Epithelial cell of prostate (primary cell): ENCODE measurements around the gene EPAS1.
A peak's percentile ranks its signal among the peaks of the same experiment; 100 is the strongest.
"Not testable (repeated sequence)": the region's sequence is repeated elsewhere in the genome, so short reads cannot be mapped to it uniquely, and the experiment has no call there.

ENCODE experiments used
- DNase-seq: peaks from one replicate; pipeline ENCODE4 v3.0.0-alpha.2; 2011; ENCODE audit warnings: low read depth, low spot score
- H3K27ac ChIP-seq: fragments of 450-650 bp; 2 replicates; pipeline ENCODE4 v1.5.1; 2017; ENCODE audit warnings: mild to moderate bottlenecking

Gene EPAS1

DNA sequence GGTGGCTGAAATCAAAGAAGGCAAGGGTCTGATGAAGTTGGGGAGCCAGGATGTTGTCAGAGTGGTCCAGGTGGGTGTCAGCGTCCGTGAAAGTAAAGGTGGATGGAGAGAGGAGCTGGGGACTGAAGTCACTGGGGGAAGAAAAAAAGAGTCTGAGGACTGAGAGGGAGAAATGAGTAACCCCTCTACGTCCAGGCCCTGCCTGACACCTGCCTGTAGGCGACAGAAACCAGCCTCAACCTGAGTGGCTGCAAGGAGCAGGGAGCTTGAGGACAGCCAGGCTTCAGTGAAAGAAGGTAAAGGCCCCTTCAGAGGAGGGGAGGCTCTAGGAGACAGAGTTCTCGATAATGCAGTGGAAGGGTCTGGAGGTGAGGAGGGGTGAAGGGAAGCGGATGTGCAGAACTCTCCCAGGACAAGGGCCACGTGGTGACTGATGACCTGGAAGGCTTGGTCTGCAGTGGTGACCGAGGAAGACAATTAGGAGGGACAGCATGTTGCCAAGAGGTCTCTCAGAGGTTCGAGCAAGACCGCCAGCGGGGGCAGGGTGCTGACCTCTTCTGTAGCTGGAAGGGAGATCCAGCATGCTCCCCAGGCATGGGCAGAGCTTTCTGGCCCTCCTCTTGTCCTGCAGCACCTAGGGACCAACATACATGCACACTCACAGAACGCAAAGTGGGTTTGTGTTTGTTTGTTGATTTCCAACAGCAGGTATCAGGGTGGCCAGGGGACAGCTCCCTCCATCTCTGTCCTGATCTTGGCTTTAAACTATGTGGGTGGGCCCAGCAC is 95.5 kb downstream of the EPAS1 start:
- no peak overlapping the region for H3K27ac ChIP-seq
- DNase-seq: no peak

DNA sequence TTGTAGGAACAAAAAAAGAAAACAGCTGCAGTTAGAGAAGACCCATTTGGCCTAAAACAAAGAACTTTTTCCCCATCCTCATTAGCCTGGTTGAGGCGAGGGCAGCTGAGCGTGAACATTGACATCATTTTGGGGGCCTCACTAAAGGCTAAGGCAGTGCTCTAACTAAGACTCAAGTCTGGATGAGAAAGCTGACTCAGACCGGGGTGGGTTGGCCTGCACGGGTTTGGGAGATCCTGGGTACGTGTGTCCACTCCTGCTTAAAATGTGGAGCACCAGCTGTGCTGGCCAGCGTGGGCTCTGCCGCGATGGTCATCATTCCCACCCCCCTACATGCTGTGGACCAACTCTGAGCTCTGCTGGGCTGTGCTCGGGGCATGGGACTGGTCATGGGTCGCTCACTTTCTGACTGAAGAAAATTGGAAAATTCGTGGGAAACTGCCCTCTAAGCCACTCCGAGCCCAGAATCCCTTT is 96.2 kb downstream of the EPAS1 start:
- no peak overlapping the region for H3K27ac ChIP-seq
- no peak for DNase-seq

DNA sequence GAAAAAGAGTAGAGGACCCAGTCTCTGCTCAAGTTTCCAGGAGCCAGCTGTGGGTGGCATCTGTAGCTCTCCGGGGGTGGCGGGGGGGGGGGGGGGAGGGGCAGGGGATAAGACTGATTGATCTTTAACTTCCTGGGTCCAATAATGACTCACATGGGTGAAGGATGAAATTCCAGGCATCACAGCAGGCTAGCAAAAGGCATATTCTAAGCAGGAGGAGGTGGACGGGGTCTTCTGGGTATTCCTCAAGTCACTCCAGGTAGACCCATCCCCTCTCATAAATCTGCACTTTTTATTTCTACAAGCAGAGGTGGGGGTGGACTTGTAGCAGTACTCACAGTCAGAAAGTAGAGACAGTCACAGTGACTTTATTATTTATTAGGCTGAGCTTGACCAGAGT is 96.7 kb downstream of the EPAS1 start:
- no peak for DNase-seq
- H3K27ac ChIP-seq: no peak overlapping the region

DNA sequence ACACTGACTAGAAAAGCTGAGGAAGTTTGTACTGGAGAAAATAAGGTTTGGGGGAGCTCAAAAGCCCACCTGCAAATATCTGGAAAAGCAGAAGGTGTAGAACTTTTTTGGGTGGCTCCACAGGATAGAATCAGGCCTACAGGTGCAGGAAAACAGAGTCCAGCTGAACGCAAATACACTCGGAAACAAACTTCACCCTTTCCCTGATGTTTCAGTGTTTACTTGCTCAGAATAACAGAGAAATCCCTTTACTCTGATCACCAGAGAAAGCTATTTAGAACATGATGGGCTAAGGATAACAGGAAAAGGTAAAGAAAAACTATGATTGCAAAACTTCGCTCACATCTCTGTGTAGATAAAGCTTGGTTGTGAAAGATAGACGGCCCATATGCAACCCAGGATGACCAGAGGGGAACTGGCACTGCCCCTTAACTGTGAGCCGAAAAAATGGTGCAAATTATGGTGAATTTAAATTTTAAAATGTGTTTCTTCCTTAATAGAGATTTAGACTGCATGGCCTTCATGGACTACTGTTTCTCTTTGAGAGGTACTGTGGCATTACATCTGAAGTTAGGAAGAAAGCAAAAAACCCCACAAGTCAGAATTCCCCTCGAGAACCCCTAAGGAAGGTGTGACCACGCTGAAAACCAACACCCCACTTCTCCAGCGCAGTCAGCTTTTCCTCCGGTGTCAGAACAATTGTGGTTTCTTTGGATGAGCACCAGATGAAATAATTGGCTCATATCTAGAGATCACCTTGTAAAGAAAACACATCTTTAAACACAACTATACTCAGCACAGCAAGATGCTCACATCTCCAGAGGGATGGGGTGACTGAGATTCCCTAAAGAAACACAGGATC is 97.7 kb downstream of the EPAS1 start:
- H3K27ac ChIP-seq: no peak overlapping the region
- no peak for DNase-seq

DNA sequence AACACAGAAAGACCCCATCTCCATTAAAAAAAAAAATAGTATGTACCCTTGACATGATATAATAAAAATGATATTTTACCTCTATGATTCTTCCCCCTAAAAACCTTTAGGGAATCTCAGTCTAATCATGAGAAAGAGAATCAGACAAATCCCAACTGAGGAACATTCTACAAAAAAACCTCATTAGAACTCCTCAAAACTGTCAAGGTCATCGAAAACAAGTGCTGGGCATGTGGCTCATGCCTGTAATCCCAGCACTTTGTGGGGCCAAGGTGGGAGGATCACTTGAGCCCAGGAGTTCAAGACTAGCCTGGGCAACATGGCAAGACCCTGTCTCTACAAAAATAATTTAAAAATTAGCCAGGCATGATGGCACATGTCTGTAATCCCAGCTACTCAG is 98.5 kb downstream of the EPAS1 start:
- not testable (repeated sequence) for DNase-seq, H3K27ac ChIP-seq

DNA sequence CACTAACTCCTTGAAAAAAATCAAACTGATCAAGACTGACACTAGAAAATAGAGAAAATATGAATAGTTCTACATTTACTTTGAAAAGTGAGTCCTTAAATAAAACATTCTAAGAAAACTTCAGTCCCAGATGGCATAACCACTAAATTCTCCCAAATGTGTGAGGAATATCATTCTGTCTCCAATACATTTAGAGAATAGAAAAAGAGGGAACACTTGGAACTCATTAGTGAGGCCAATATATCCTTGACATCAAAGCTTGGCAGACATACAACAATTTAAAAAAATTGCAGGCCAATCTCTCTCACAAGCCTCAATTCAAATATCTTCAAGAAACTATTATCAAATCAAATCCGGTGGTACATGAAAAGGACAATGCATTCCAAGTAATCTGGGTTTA is 102.8 kb downstream of the EPAS1 start:
- no peak for DNase-seq
- no peak overlapping the region for H3K27ac ChIP-seq

DNA sequence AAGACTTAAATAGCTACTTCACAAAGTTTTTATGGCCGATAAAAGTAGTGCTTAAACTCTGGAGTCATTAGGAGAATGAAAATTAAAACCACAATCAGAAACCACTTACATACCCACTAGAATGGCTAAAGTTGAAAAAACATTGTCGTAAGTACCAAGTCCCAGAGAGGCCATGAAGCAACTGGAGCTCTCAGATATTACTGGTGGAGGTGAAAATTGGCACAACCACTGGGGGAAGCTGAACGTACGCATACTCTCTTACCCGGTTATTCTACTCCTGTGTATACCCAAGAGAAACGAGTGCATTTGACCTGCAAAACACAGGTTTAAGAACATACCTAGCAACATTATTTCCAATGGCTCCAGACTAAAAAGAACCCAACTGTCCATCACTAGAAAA is 105.7 kb downstream of the EPAS1 start:
- no peak overlapping the region for H3K27ac ChIP-seq
- DNase-seq: no peak

DNA sequence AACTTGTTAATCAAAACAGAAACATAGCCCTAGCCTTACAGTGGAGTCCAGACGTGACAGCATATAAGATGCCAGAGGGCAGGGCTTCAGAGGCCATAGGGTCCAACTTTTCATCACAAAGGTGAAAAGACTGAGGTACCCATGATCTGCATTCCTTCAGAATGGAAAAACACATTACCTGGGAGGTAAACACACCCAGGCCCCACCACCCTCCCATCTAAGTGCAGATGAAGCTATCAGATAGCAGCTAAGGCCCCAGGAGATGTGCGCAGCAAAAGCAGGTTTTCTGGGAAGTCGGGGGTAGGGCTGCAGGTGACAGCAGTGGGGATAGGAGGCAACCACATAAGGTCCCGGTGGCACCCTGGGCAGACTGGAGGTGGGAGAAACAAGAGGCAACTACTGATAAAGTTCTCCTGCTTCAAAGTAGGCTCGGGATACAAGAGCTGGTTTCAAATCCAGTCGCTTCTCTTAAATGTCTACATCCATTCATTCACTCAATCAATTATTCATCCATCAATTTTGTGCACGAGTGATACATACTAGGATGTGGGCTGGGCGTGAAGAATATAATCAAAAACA is 107.1 kb downstream of the EPAS1 start:
- H3K27ac ChIP-seq: no peak overlapping the region
- no peak for DNase-seq

DNA sequence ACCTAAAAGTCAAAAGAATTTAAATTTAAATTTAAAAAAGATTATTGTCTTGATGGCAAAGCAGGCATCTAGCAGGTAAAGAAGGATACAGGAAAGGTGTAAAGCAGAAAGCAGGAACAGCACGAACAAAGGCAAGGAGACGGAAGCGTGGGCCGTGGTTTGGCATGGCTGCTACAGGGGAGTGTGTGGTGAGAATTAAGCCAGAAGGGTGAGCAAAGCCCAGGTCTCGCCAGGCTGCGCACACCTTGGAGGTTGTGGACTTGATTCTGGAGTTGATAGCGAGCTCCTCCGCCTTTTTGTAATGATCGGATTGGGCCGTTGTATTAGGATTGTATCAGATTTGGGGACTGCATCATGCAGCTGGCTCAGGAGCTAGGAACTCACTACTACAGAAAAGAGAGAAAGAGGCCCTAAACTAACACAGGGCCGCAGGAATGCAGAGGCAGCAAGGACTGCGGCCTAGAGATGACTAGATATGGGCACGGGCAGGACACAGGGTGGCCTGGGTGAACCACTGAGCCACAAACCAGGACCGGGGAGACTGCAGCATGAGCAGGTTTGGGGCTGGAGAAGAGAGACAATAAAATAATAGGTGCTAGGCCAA is 110.7 kb downstream of the EPAS1 start:
- peak overlapping the region; percentile 90 for H3K27ac ChIP-seq
- no peak for DNase-seq

DNA sequence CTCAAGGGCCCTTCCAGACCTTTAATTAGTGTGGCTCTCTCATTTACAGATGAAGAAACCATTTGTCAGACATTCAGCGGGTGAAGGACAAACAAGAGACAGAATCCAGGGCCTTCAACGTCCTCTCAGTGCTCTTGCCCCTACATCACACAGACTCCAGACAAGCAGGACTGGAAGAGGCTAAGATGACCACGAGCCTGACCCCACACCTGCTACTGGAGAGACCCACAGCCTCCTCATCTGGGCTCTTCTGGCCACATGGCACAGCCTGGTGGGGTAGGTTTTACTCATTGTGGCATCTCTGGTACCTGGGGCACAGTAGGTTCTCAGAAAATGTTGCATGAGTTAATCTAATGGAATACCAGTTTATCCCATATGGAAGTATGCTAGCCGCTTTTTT is 112.5 kb downstream of the EPAS1 start:
- no peak for DNase-seq
- peak overlapping the region; percentile 90 for H3K27ac ChIP-seq

DNA sequence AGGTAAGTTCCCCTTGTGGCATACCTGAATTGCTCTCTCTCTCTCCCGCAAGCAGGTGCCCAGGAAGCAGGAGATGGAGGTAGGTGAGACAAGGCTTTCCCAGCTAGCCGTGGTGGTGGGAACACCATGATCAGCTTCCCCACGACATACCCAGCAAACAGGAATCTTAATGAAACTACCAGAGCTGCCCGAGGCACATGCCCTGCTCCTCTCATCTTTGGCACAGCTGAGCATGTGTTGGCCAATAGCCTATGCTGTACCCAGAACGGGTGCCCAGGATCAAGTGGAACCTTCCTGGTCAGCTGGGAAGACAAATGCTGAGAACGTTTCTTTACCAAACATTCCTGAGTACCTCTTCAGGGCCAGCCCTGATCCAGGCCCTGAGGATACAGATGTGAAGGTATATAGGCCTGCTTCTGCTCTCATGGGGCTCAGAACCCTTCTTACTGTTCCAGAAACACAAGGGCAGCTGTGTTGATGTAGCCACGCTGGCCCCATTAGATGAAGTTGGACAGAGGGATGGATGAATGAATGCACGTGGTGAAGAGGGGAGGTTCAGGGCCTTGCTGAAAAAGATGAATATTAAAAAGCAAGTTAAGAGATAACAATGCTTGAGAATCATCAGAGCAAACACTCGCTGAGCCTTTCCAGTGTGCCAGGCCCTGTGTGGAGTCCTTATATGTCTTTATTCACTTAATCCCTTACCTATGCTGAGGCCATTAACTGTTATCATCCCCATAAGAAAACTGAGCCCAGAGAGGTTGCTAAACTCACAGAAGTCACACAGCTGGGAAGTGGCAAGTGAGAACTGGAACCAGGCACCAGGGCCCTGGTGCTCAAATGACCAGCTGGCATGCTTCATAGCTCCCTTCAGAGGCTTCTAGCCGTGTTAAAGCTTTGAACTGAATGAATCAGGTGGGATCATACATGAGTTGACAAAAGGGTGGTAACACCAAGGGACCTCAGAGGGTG is 113.4 kb downstream of the EPAS1 start:
- DNase-seq: no peak
- peak overlapping the region; percentile 90 for H3K27ac ChIP-seq

DNA sequence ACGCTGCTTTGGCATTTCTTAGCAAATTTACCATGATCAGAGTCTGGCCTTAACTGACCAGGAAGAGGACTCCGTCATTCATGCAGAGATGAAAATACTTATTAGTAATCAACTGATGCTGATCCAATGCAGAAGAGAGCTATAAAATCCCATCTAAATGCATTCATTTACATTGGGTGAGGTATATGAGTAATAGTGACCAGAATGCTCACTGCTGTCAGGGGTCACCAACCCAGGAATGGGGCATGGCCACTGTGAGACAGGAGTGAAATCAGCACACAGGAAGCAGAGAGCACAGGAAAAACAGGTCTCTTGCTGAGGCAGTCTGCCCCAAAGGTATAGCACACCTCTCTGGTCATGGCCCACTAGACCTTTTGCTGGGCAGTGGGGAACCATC is 114.0 kb downstream of the EPAS1 start:
- H3K27ac ChIP-seq: peak overlapping the region; percentile 90
- peak; percentile 39 for DNase-seq

DNA sequence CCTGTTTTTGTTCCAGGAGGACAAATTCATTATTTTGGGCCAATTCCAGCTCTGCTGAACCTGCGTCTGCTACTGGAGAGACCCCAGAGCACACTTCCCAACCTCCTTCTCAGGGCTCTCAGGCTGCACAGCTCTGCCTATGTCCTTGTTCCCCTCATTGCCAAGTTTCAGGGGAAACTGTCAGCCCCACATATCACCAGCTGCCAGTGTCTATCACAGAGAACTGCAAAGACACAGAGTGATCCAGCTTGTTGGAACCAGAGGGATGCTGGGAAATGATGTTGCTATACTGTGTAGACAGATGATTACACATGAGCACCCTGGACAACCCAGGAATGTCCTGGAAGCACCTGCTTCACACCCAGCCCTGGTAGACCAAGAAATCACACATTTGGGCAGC is 114.8 kb downstream of the EPAS1 start:
- DNase-seq: no peak
- H3K27ac ChIP-seq: peak overlapping the region; percentile 90

DNA sequence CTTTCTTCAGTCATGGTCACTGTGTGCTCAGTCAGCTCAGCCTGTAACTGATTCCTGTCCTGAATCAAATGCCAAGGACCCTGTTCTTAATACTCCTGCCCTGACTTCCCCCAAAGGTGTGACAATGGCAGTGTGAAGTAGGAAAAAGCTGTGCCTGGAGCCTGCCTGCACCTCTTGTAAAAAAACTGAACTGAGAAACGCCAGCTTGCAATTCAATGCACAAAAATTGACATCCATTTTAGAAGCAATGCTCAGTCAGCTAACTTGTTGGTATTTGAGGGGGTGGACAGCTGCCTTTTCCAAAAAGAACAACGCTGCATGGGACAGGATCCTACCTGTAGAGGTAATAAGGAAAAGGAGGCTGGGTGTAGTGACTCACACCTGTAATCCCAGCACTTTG is 115.9 kb downstream of the EPAS1 start:
- DNase-seq: no peak

DNA sequence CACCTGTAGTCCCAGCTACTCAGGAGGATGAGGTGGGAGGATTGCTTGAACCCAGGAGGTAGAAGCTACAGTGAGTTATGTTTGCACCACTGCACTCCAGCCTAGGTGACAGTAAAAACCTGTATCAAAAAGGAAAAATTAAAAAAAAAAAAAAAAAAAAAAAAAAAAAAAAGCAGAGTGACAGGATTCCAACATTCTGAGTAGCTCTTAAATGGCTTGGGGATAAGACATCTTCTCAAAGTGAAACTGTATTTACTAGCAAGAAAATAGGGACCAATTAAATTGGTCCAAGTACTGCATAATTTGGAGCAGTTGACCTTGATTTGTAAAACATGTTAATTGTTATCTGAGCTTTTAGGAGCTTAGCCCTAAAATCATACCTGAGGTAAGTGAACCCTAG is 116.4 kb downstream of the EPAS1 start:
- DNase-seq: no peak
- H3K27ac ChIP-seq: no peak overlapping the region

More for the DNA sequence above, 115.9 kb downstream of the EPAS1 start:
- no peak overlapping the region for H3K27ac ChIP-seq

DNA sequence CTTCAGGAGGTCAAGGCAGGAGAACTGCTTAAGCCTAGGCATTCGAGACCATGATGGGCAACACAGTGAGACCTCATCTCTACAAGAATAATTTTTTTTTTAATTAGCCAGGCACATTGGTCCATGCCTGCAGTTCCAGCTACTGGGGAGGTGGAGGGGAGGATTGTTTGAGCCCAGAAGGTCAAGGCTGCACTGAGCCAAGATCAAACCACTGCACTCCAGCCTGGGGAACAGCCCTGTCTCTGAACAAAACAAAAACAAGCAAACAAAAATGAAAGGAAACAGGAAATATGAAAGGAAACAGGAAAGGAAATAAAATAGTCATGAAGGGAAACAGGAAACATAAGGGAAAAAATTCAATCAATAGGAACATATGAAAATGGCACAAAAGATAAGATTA is 117.5 kb downstream of the EPAS1 start:
- H3K27ac ChIP-seq: no peak overlapping the region
- no peak for DNase-seq

DNA sequence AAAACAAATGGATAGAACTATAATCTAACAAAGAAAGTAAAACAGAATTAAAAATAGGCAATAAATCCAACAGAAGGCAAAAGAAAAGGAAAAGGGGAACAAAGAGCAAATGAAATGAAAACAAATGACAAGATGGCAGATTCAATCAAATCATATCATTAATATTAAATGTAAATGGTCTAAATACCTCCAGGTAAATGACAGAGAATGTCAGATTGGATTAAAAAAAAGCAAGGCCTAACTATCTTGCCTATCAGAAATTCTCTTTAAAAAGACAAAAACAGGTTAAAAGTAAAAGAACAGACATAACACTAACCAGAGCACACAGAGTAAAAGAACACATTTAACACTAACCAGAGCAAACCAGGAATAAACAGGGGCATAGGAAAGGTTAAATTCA is 119.1 kb downstream of the EPAS1 start:
- no peak for DNase-seq
- H3K27ac ChIP-seq: peak overlapping the region; percentile 22

DNA sequence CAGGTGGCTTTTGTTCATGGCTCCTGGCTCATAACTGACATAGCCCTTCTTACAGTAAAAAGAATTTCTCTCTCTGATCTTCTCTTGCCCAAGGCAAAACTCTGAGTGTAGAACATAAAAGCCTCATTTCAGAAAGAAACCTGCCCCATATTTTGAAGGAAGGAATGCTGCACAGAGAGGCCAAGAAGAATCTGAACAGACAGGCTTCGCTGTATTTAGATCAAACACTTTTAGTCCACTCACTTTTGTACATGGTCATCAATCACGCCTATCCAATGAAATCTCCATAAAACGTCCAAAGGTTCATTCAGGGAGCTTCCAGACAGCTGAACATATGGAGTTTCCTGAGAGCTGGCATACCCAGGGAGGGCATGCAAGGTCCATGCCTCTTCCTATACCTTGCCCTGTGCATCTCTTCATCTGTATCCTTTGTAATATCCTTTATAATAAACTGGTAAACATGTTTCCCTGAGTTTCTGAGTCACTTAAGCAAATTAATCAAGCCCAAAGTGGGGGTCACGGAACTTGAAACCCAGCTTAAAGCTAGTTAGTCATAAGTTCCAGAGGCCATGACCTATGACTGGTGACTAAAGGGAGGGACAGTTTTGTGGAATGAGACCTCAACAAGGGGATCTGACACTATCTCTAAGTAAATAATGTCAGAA is 119.7 kb downstream of the EPAS1 start:
- H3K27ac ChIP-seq: peak overlapping the region; percentile 22
- DNase-seq: no peak

DNA sequence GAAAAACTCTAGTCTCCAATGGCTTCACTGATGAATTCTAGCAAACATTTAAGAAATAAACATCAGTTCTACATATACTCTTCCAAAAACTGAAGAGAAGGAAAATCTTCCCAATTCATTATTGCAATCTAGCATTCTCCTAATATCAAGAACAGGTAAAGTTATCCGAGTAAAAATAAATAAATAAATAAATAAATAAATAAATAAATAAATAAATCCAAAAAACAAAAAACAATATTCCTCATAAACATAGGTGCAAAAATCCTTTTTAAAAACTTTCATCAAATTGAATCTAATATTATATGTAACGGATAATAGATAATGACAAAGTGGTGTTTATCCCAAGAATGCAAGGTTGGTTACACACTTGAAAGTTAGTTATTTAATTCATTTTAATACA is 123.7 kb downstream of the EPAS1 start:
- no peak for DNase-seq
- H3K27ac ChIP-seq: no peak overlapping the region
